H1 (cell line): ENCODE data around the gene ADAMTS8. TPM values are rescaled to one million over a fixed set of nuclear protein-coding genes. Genes with fewer than 3 reads are reported as not detected.
A peak's percentile ranks its signal among the peaks of the same experiment; 100 is the strongest.

Experiments
- CTCF ChIA-PET: fragments of 300-600 bp; sonication (Branson Sonifier 250); formaldehyde crosslinking; loops from one replicate; lab custom pipeline; 2021; ENCODE audit not compliant: partially characterized antibody; lab: Charles Lee
- POLR2A ChIA-PET: fragments of 300-600 bp; sonication (Branson Sonifier 250); formaldehyde crosslinking; loops from one replicate; lab custom pipeline; 2021; ENCODE audit warnings: inconsistent platforms; ENCODE audit not compliant: partially characterized antibody; lab: Charles Lee
- DNase-seq, 2 experiments: peaks; one replicate each; pipeline versions ENCODE4 v3.0.0 to v3.0.0-alpha.2; 2010 to 2022; ENCODE audit warnings: low spot score in 2 of 2, low read depth in 1 of 2, mixed read lengths in 1 of 2
- FAIRE-seq: peaks from 2 replicates; lab custom pipeline; 2011; peaks lifted over from hg19 to GRCh38; lab: Jason Lieb, UNC
- H2AFZ ChIP-seq: 2 replicates; pipeline ENCODE4 v1.8.1; 2012; ENCODE audit warnings: low read length, inconsistent platforms
- H2AK5ac ChIP-seq: 2 replicates; pipeline ENCODE4 v1.6.1; 2013; ENCODE audit warnings: low read depth, low read length
- H2BK120ac ChIP-seq: replicated peaks from 2 replicates; pipeline ENCODE3; 2013; ENCODE audit warnings: low read depth, low read length, inconsistent platforms
- H2BK12ac ChIP-seq: 2 replicates; pipeline ENCODE4 v1.6.1; 2013; ENCODE audit warnings: low read depth, low read length
- H2BK15ac ChIP-seq: 2 replicates; pipeline ENCODE4 v1.6.1; 2013; ENCODE audit warnings: low read length
- H2BK20ac ChIP-seq: 2 replicates; pipeline ENCODE4 v1.6.1; 2013; ENCODE audit warnings: low read length
- H2BK5ac ChIP-seq: 2 replicates; pipeline ENCODE4 v1.6.1; 2013; ENCODE audit warnings: low read depth, low read length
- H3K14ac ChIP-seq: 2 replicates; pipeline ENCODE4 v1.6.1; 2013; ENCODE audit warnings: inconsistent platforms; ENCODE audit not compliant: insufficient read length
- H3K18ac ChIP-seq: 2 replicates; pipeline ENCODE4 v1.6.1; 2013; ENCODE audit warnings: low read length; ENCODE audit errors: extremely low read depth
- H3K23ac ChIP-seq: 2 replicates; pipeline ENCODE4 v1.6.1; 2013; ENCODE audit warnings: inconsistent platforms; ENCODE audit not compliant: insufficient read length
- H3K23me2 ChIP-seq: 2 replicates; pipeline ENCODE4 v1.6.1; 2013; ENCODE audit warnings: low read depth, low read length
- H3K27ac ChIP-seq: 2 replicates; pipeline ENCODE4 v1.6.1; 2011; ENCODE audit warnings: low read depth, low read length, inconsistent platforms
- H3K27me3 ChIP-seq, 4 experiments: replicated peaks in 1 of 4; 1 replicate in 1 of 4; 2 replicates in 3 of 4; pipeline versions ENCODE4 v1.6.1 to v1.8.1; 2011 to 2013; ENCODE audit warnings: low read length in 3 of 4, mild to moderate bottlenecking in 3 of 4, inconsistent platforms in 2 of 4, mixed read lengths in 2 of 4, moderate library complexity in 1 of 4; ENCODE audit not compliant: control insufficient read depth in 3 of 4, insufficient read depth in 3 of 4; ENCODE audit errors: extremely low read depth in 1 of 4
- H3K36me3 ChIP-seq, 4 experiments: 2 replicates each; pipeline versions ENCODE4 v1.6.1 to v1.8.1; 2011 to 2013; ENCODE audit warnings: mild to moderate bottlenecking in 4 of 4, low read length in 3 of 4, moderate library complexity in 2 of 4, control low read depth in 1 of 4, inconsistent platforms in 1 of 4; ENCODE audit not compliant: insufficient read depth in 4 of 4, control insufficient read depth in 2 of 4
- H3K4ac ChIP-seq: replicated peaks from 2 replicates; pipeline ENCODE3; 2013; ENCODE audit warnings: low read length, low read depth, mixed read lengths, inconsistent platforms; ENCODE audit not compliant: insufficient read length
- H3K4me1 ChIP-seq, 4 experiments: replicated peaks in 1 of 4; 1 replicate in 1 of 4; 2 replicates in 3 of 4; pipeline versions ENCODE4 v1.6.1 to v1.8.1; 2011 to 2013; ENCODE audit warnings: low read length in 3 of 4, inconsistent platforms in 2 of 4, mixed read lengths in 1 of 4; ENCODE audit not compliant: insufficient read depth in 4 of 4, control insufficient read depth in 3 of 4
- H3K4me2 ChIP-seq, 2 experiments: 2 replicates each; pipeline versions ENCODE4 v1.6.1 to v1.8.1; 2011 to 2013; ENCODE audit warnings: low read depth in 2 of 2, low read length in 2 of 2, control low read depth in 1 of 2, inconsistent platforms in 1 of 2, mild to moderate bottlenecking in 1 of 2; ENCODE audit not compliant: insufficient read depth in 1 of 2
- H3K4me3 ChIP-seq, 4 experiments: fragments of 200-600, 300-600 bp in 1 of 4; sonication (generic), shearing (Covaris generic), sonication (Bioruptor Twin) in 1 of 4; 2 replicates each; pipeline versions ENCODE4 v1.5.1 to v1.8.1; 2011 to 2016; ENCODE audit warnings: low read length in 4 of 4, low read depth in 3 of 4, control low read depth in 2 of 4, inconsistent platforms in 2 of 4, mild to moderate bottlenecking in 2 of 4, mixed read lengths in 1 of 4, moderate library complexity in 1 of 4; ENCODE audit not compliant: insufficient read depth in 2 of 4; ENCODE audit errors: extremely low read depth in 1 of 4
- H3K56ac ChIP-seq: replicated peaks from 2 replicates; pipeline ENCODE3; 2013; ENCODE audit warnings: low read depth, mild to moderate bottlenecking, mixed read lengths, low read length, inconsistent platforms; ENCODE audit not compliant: insufficient read length
- H3K79me1 ChIP-seq: 2 replicates; pipeline ENCODE4 v1.6.1; 2013; ENCODE audit warnings: low read depth, low read length, control low read depth
- H3K79me2 ChIP-seq, 2 experiments: 2 replicates each; pipeline versions ENCODE4 v1.6.1 to v1.8.1; 2012 to 2013; ENCODE audit warnings: low read length in 2 of 2, mild to moderate bottlenecking in 2 of 2, inconsistent platforms in 1 of 2; ENCODE audit not compliant: insufficient read depth in 2 of 2, control insufficient read depth in 1 of 2
- H3K9ac ChIP-seq, 4 experiments: replicated peaks in 1 of 4; 1 replicate in 1 of 4; 2 replicates in 3 of 4; pipeline versions ENCODE4 v1.6.1 to v1.8.1; 2011 to 2013; ENCODE audit warnings: low read depth in 3 of 4, low read length in 3 of 4, control low read depth in 2 of 4, mild to moderate bottlenecking in 2 of 4, moderate library complexity in 2 of 4, inconsistent platforms in 1 of 4; ENCODE audit errors: extremely low read depth in 1 of 4
- H3K9me3 ChIP-seq, 2 experiments: 2 replicates each; pipeline versions ENCODE4 v1.6.1 to v1.8.1; 2012 to 2013; ENCODE audit warnings: mild to moderate bottlenecking in 2 of 2, moderate library complexity in 2 of 2, control low read depth in 1 of 2, inconsistent platforms in 1 of 2, low read depth in 1 of 2, low read length in 1 of 2, mixed read lengths in 1 of 2; ENCODE audit not compliant: insufficient read depth in 2 of 2
- H4K20me1 ChIP-seq, 2 experiments: replicated peaks in 1 of 2; 2 replicates each; pipeline versions ENCODE3 to v1.8.1; 2011 to 2013; ENCODE audit warnings: inconsistent platforms in 2 of 2, low read length in 2 of 2, mild to moderate bottlenecking in 1 of 2; ENCODE audit not compliant: insufficient read depth in 2 of 2, control insufficient read depth in 1 of 2
- H4K5ac ChIP-seq: 2 replicates; pipeline ENCODE4 v1.6.1; 2013; ENCODE audit warnings: low read length, low read depth, mixed read lengths, inconsistent platforms; ENCODE audit not compliant: insufficient read length
- H4K8ac ChIP-seq: 2 replicates; pipeline ENCODE4 v1.8.0; 2013; ENCODE audit warnings: mild to moderate bottlenecking, moderate library complexity, low read length, inconsistent platforms; ENCODE audit not compliant: insufficient read depth; ENCODE audit errors: extremely low read depth
- H4K91ac ChIP-seq: replicated peaks from 2 replicates; pipeline ENCODE3; 2013; ENCODE audit warnings: low read length, mixed read lengths, inconsistent platforms; ENCODE audit not compliant: insufficient read length
- BACH1 ChIP-seq: IDR thresholded peaks from 2 replicates; pipeline ENCODE4 v1.6.1; 2012; ENCODE audit warnings: low read length, improper control_type of control experiment
- CEBPB ChIP-seq: IDR thresholded peaks from 2 replicates; pipeline ENCODE4 v1.6.1; 2012; ENCODE audit warnings: low read depth, low read length
- EGR1 ChIP-seq: IDR thresholded peaks from 2 replicates; pipeline ENCODE4 v1.6.1; 2011; ENCODE audit warnings: low read depth, low read length, borderline replicate concordance
- HDAC2 ChIP-seq, 2 experiments: fragments of 300-600 bp in 1 of 2; sonication (generic) in 1 of 2; IDR thresholded peaks; 2 replicates each; pipeline ENCODE4 v1.6.1; 2011 to 2012; ENCODE audit warnings: low read depth in 2 of 2, low read length in 2 of 2, mild to moderate bottlenecking in 2 of 2, moderate library complexity in 2 of 2, borderline replicate concordance in 1 of 2, inconsistent platforms in 1 of 2
- HDAC6 ChIP-seq: IDR thresholded peaks from one replicate; pipeline ENCODE4 v1.7.1; 2012; ENCODE audit warnings: low read depth, mild to moderate bottlenecking, inconsistent platforms, low read length, moderate library complexity
- KDM1A ChIP-seq: fragments of 200-600, 300-600 bp; sonication (generic); IDR thresholded peaks from 2 replicates; pipeline ENCODE4 v1.7.1; 2016; ENCODE audit warnings: mild to moderate bottlenecking, low read length, borderline replicate concordance
- KDM4A ChIP-seq: IDR thresholded peaks from one replicate; pipeline ENCODE4 v1.7.1; 2012; ENCODE audit warnings: low read depth, mild to moderate bottlenecking, moderate library complexity, low read length, inconsistent platforms; ENCODE audit not compliant: severe bottlenecking
- POLR2A ChIP-seq, 2 experiments: IDR thresholded peaks; 1 replicate in 1 of 2; 2 replicates in 1 of 2; pipeline ENCODE4 v1.6.1; 2011; ENCODE audit warnings: low read depth in 2 of 2, low read length in 2 of 2, mild to moderate bottlenecking in 2 of 2; ENCODE audit errors: control extremely low read depth in 1 of 2
- RNF2 ChIP-seq: fragments of 200-900, 300-1000 bp; sonication (generic); IDR thresholded peaks from 2 replicates; pipeline ENCODE4 v1.7.1; 2016; ENCODE audit warnings: borderline replicate concordance, low read depth, mild to moderate bottlenecking, antibody characterized with exemption, low read length; ENCODE audit not compliant: poor library complexity, severe bottlenecking; ENCODE audit errors: missing control alignments
- SIRT6 ChIP-seq: IDR thresholded peaks from one replicate; pipeline ENCODE4 v1.7.1; 2012; ENCODE audit warnings: low read length, inconsistent platforms
- ZNF274 ChIP-seq: IDR thresholded peaks from 2 replicates; pipeline ENCODE4 v1.7.0; 2012; ENCODE audit warnings: low read length, borderline replicate concordance; ENCODE audit errors: extremely low read depth
- WGBS, 2 experiments: shearing (Covaris generic) in 1 of 2; methylation state at CpG; one replicate each; pipeline versions ENCODE4 v1.1.6 to v1.1.7; 2013 to 2015; ENCODE audit warnings: low lambda C conversion rate in 2 of 2, mixed read lengths in 2 of 2, inconsistent platforms in 1 of 2, low coverage in 1 of 2, missing lambda C conversion rate in 1 of 2; ENCODE audit not compliant: insufficient replicate concordance in 2 of 2, insufficient coverage in 1 of 2, insufficient read length in 1 of 2; ENCODE audit errors: extremely low coverage in 1 of 2, missing lambda C conversion rate in 1 of 2; 5-methylcytosine and 5-hydroxymethylcytosine counted together
- polyA plus RNA-seq, 7 experiments: library from polyadenylated mRNA; depleted of rRNA in 3 of 7; stranded (reverse) in 5 of 7; unstranded in 2 of 7; fragments of >200 nt in 5 of 7; fragments of 200-250 nt in 2 of 7; gene quantifications; 1 replicate in 5 of 7; 2 replicates in 1 of 7; 4 replicates in 1 of 7; pipeline versions ENCODE4 v1.2.1 to v1.2.3, GENCODE V29; 2011 to 2013; ENCODE audit warnings: missing spikeins in 2 of 7, mixed read lengths in 2 of 7
- total RNA-seq: library from RNA; stranded (reverse); fragmentation: NEBNext Ultra II Directional; extraction: Animal tissue kit (Norgen Biotek cat#: 25700); gene quantifications from 2 replicates; pipeline ENCODE4 v1.2.1, GENCODE V29; 2021

The ADAMTS8 gene
- total and polyA plus RNA-seq, 2 of the 8 experiments (the other 6 are each of a cell fraction or from before 2014, with no cell fraction given), result 9.3 to 16.6 TPM

- H3K36me3 ChIP-seq, result no peaks in the 10 kb centered on the region; a peak in 1 of 8 replicates
- H3K27me3 ChIP-seq, result no peaks in the 10 kb centered on the region
- no peak overlapping the region for H3K4me3 ChIP-seq
- H3K4me2 ChIP-seq, result peak overlapping the region; percentile 1 to 28; a peak in 2 of 4 replicates
- no peak overlapping the region for H4K8ac ChIP-seq
- H3K9ac ChIP-seq, result peak overlapping the region in 2 of 4 experiments; percentile 10 to 44; a peak in 3 of 7 replicates
- H2BK5ac ChIP-seq, result peak overlapping the region; percentile 99
- peak overlapping the region; percentile 69 for H3K4ac ChIP-seq
- no peak overlapping the region for H3K14ac ChIP-seq
- H2AFZ ChIP-seq, result no peak overlapping the region
- H4K91ac ChIP-seq, result peak overlapping the region; percentile 97
- H2BK12ac ChIP-seq, result peak overlapping the region; percentile 33
- H2AK5ac ChIP-seq, result peak overlapping the region; percentile 86
- ChIA-PET POLR2A (interaction anchor here (0.6 to 1.7 kb wide), 15 partner anchors 12 to 381 kb away, joined by 3 to 6 read pairs (median 3); partner anchors contain the start of gene PRDM10), CTCF (interaction anchor here (0.6 to 2.3 kb wide), 6 partner anchors 11 to 533 kb away, joined by 3 to 9 read pairs (median 3); partner anchors contain the start of gene SNX19)
- no peaks in the 10 kb centered on the region for H3K23me2 ChIP-seq
- no peaks in the 10 kb centered on the region for H3K9me3 ChIP-seq
- DNase-seq, result peak; percentile 33 to 66
- no peaks in the 10 kb centered on the region for H4K20me1 ChIP-seq
- H2BK20ac ChIP-seq, result peak overlapping the region; percentile 99
- FAIRE-seq, result peak; percentile 98
- H3K27ac ChIP-seq, result peak overlapping the region; percentile 57; the same call in 1 of the 2 replicates
- peak overlapping the region; percentile 33 for H3K56ac ChIP-seq
- H4K5ac ChIP-seq, result peak overlapping the region; percentile 16
- H3K4me1 ChIP-seq, result peaks cover 10 to 23% (median 14%) of the 10 kb centered on the region in 4 experiments
- H3K18ac ChIP-seq, result peak overlapping the region; percentile 95
- H3K79me1 ChIP-seq, result no peaks in the 10 kb centered on the region
- H3K23ac ChIP-seq, result no peak overlapping the region
- no peaks in the 10 kb centered on the region for H3K79me2 ChIP-seq
- H2BK15ac ChIP-seq, result no peak overlapping the region; the same call in 1 of the 2 replicates
- H2BK120ac ChIP-seq, result peak overlapping the region; percentile 80
- WGBS, 2 experiments, result 44% methylated on average over 10 of the region's 10 CpGs; no CpG with 5 or more reads in 1 of the 2 experiments
- no peak for TF ChIP-seq SIRT6
- no peak for TF ChIP-seq KDM1A
- no peak for TF ChIP-seq ZNF274
- no peak for TF ChIP-seq HDAC2 (IDR thresholded peaks at IDR 0.05; ENCODE audit: borderline replicate concordance in 1 of 2, low read depth in 2 of 2, low read length in 2 of 2)
- peak; percentile 47 to 85 for TF ChIP-seq POLR2A (IDR thresholded peaks at IDR 0.05; ENCODE audit: control extremely low read depth in 1 of 2, low read depth in 2 of 2, low read length in 2 of 2)
- TF ChIP-seq EGR1, result 0 out of 2 replicates have a peak, but pooled peaks have one; percentile 18
- no peak for TF ChIP-seq HDAC6
- TF ChIP-seq KDM4A, result no peak
- TF ChIP-seq RNF2, result no peak
- TF ChIP-seq BACH1, result no peak
- TF ChIP-seq CEBPB, result no peak; the same call in 1 of the 2 replicates
Observed at GRCh38 chr11:130383344-130384211, 44.8 kb downstream of the ADAMTS8 start.
